Hematopoietic multipotent progenitor cell treated with erythropoietin and hydrocortisone succinate and interleukin-3 and kit ligand, for 6 days (in vitro differentiated cells): ENCODE results near the gene SHB.

Source experiments
- DNase-seq: peaks from one replicate; pipeline ENCODE4 v3.0.0-alpha.2; 2015

The SHB gene

DNA sequence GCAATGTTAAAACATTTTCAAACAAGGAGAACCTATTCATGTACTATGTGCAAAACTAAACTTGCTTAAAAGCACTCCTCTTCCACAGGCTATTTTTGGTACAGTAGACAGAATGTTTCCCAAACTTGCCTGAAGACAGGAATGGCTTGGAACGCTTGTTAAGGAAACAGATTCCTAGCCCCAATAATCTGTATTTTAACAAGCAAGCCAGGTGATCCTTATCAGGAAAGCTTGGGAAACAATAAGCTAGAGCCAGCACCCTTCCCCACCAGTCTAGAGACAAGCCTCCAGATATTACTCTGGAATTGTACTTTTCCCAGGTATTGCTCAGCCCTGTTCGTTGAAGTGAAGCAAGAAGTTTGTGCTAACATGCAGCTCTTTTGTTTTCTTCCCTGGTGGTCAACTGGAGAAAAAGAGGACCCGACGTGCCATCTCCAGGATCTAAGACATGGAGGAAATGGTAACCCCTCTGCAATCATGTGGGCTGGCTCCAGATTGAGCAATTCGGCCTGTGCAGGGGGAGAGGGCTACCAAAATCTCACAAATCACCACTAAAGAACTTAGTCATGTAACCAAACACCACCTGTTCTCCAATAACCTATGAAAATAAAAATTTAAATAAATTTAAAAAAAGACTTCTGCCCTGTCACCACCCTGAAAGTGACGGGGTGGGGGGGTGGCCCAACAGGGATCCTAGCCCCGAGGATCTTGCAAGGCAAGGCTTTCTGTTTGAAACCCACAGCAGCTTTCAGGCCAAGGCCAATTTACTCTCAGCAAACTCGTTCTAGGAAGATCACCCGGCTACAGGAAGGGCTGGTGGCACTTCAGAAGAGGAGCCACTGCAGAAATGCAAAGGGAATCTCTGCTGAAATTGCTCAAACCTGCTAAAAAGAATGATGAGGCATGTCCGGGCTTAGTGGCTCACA is 48.6 kb downstream of the SHB start:
- DNase-seq = peak; percentile 48

DNA sequence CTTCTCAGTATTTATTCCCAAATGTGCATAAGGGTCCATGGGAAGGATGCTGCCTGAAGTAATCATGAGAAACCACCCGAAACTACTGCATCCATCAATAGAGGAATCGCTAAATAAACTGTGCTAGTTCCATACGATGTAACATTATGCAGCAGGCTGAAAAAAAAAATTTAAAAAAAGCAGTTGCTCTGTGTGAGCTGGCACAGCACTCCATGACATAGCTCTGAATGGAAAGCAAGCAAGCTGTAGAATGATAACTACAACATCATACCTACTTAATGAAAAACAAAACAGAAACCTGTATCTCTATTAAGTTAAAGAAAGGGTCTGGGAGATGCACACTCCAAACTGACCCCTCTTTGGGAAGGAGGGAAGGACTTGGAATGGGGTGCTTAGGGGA is 49.3 kb downstream of the SHB start:
- no peak for DNase-seq

DNA sequence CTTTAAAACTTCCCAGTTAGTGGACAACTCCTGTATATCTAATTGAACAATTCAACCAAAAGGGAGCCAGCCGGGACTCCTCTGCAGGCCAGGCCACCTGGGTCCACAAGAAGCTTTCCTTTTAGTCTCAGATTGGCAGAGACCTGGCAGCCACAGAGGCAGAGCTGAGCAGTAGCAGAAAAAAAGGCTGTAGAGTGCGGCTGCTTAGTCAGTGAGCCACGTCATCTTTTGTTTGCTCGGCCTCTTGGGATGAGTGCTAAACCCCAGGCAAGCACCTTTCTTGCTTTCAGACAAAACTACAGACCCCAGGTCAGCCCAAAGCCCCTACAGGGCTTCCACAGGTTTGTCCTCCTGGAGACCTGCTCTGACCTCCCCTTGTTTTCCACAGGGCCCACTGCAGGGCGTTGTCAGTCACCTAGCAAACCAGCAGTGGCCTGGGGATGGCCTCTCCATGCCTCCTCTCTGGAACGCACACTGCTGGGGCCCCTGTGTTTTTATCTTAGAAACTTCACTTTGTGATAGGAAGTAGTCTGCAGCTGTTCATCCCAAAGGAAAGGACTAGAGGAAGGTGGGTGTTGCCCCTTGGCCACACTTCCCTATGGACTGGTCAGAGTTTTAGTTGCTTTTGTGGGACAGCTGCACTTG is 49.9 kb downstream of the SHB start:
- no peak for DNase-seq

DNA sequence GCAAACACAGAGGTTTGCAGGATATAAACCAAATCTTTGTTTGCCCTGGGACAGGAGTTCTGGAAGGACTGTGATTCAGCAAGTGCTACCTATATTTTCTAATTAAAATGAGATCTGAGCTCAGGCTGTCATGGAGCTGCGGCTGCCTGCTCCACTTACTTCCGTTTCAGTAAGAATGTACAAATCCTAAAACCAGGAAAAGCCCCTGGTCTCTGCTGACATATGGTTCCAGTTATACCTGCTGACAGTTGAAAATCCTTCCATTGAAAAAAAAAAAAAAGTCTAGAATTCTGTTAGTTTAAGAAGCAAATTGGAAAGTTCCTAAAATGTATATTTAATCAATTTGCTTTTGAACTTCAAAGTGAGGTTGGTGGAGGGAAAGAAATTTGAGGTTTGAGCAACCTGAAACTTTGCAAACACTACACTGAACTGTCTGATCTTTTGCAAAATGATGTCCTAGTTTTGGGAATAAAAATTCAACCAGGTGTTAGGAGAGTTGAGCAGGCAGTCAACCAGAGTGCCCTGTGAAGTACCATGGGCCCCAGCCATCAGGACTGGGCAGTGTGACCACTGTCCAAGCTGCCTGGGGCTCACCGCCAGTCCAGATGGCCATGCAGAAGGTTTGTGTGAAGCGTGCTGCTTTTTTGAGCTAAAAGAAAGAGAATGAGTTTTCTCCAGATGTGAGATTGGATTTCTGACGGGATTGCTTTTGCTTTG is 50.6 kb downstream of the SHB start:
- DNase-seq = no peak

DNA sequence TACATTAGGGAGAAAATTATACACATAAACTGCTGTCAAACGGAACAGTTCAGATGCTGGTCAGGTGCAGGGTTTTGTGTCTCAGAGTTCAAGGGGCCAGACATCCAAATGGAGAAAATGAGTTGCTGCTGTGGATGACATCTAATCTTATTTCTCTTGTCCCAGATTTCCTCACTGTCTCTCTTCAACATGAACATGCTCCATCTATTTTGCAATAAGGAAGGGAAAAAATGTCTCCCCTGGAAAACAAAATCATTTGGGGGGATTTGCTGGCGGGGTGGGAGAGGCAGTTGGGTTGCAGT is 51.2 kb downstream of the SHB start:
- DNase-seq = no peak

DNA sequence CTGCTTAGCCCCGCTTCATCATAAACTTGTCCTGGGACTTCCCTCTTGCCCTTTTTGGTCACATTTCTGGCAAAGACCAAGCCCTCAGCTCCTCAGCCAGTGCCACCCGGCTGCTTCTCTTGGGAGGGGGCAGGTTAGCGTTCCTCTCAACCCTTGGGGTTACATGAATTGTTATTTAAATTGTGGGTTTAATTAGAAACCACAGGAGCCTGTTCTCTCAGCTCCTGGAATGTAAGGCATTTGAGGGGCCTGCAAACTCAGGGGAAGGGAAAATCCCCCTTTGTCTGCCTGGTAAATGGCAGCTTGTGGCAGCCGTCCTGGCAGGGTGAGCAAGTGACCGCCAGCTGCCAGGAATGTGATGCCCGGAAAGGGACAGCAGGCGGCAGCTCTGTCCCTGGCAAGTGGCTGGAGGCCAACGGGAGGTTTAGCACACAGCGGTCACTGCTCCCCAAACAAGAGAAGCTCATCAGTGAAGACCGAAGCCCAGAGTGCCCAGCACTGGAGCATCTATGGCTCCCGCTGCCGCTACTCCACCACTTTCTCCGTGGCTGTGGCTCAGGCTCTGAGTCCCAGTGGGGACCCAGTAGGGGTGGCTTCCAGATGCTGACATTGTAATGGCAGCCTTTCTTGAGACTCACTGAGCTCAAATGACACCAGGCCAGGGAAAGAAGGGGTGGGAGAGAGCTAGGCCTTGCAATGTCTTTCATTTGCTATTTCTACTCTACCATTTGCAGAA is 51.7 kb downstream of the SHB start:
- no peak for DNase-seq

DNA sequence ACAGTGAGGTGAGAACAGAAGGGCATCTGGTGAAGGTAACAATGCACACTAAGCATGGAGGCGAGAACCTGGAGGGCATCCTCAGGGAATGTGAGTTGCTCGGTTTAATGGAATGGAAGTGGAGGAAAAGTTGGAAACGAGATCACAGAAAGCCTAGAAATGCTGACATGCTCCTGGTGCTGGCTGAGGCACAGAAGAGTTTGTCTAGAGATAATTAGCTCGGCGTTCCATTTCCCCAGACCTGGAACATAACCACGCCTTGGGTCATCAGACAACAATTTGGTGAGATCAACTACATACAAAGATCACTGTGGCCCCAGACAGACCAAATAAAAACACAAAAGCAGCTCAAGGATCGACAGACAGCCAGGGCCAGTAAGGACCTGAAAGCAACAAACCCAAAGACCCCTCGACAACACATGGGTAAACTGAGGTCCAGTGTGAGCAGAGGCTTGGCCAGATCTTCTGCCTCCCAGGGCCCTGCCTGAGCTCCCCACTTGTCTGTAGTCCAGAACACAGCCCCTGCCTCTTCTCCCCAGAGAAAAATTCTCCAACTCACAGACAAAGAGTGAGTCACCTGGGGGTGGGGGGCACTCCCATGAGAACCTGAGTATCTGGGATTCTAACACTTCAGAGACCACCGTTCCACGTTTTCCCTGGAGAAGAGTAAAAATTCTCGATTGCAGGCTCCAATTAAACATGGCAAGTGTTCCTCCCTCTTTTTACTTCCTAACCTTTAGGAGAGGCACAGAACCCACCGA is 52.5 kb downstream of the SHB start:
- DNase-seq = no peak

DNA sequence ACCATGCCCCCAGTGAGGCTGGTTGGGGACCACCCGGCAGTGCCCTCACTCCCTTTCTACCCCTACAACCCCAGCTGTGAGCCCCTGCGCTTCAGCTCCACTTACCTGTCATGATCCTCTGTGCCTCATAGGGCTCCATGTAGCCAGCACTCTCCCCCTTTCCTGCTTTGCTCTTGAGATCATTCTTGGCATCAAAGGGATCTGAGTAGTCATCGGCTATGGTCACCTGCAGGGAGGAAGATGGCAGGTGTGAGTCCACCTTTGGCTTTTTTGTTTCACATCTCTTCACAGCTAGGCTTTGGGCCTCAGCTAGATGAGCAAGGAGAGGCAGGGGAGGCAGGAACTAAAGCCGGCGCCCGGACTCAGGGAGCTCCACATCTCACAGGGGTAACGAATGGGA is 53.1 kb downstream of the SHB start:
- no peak for DNase-seq

DNA sequence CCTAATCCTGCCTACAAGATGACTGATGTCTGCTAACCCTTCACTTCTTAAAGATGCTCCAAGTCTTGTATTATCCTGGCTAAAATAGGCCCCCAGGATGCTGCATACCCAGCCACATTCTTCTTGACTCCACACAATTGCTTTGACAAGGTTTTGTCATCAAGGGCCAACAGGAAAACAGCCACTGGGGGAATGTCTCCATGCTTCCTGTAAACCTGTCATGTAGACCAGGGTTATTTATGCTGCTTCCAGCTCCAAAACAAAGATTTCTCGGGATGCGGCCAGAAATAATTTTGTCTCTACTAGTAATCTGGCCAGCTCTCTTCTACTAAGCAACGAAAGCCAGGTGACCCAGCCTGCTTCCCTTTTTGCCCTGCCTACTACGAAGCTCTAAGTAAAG is 53.8 kb downstream of the SHB start:
- DNase-seq = no peak

DNA sequence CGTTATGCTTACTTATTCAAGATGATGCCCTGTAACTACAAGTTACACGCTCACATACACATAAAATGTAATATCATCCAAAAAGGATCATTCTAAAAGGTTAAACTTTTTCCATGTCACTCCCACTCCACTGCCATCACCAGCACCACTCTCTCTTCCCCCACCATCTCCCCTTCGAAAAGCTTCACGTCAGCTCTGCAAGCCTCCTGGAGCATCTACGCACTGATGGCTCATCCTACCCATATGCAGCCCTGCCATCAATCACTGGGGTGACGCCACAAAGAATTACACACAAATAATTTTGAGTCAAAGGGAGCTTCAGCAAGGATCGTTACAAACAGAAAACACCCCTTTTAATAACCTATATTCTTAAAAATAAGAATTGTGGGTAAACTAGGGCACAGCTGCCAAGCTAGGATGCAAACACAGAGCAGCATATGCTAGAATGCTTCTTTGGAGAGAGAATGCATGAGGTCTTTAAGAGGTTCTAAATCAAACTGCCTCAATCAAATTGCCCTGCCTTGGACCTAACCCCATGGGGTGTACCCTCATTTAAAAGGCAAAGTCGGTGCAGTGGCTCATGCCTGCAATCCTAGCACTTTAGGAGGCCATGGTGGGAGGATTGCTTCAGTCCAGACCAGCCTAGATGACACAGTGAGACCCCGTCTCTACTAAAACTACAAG is 56.1 kb downstream of the SHB start:
- no peak for DNase-seq

DNA sequence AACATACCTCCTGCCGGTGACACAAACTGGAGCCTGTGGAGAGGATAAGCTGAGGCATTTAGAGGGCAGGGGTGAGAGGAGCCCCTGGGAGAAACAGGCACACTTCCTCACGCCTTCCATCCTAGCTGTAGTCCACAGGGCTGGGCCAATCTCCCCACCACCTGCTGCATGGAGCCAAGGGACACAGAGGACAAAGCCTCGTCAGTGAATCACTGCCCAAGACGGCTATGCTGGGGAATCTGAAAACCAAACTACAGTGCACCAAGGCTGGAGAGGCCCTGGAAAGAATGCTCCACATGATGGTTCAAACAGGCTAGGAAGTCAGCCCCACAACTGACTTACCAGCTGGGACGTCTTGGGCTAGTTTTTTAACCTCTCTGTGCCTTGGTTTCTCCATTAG is 57.0 kb downstream of the SHB start:
- no peak for DNase-seq

DNA sequence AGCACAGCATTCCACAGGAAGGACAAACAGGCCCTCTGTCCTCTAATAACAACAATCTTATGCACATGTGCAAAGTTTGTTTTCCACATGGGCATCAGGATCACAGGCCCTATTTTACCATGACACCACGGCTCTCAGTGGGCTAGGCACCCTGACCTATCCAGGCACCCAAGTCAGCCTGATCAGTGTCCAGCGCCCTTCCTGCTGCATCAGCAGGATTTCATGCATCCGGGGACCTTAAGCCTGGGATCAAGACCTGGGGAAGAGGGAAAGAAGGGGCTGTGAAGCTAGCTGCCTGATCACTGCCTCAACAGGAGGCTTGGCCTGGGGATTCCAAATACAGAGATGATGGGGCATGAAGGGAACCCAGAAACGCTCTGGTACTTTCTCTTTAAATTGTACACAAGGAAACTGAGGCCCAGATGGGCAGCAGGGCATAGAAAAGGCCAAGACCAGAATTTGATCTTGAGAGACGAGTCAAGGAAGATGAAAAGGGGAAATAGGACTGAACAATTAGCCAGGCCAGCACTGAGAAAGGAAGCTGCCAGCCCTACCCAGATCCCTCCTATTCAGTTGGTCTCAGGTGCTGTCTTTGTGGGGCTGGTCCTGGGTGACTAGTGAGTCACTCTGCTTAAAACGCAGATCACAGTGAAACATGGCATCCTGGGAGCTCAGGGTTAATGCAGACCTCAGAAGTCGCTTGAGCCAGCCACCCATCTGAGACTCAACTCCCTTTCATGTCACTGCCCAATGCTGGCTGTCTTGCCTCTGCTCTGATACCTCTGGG is 57.9 kb downstream of the SHB start:
- DNase-seq = no peak

DNA sequence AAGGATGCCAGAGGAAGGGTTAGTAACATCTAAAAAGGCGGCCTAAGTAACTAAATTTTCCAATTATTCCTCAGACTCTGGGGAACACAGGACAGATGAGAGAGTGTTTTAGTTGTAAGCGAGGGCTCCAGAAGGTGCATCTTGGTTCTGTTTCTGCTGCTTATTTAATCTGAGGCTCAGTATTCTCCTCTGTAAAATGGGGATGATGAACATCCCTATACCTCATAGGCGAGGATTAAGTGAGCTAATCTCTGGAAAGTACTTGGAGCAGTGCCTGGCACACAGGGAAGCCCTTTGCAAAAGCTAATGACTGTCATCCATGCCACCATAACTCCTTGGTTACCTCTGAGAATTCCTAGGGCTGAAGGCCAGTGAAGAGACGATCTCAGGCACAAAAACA is 59.0 kb downstream of the SHB start:
- no peak for DNase-seq

DNA sequence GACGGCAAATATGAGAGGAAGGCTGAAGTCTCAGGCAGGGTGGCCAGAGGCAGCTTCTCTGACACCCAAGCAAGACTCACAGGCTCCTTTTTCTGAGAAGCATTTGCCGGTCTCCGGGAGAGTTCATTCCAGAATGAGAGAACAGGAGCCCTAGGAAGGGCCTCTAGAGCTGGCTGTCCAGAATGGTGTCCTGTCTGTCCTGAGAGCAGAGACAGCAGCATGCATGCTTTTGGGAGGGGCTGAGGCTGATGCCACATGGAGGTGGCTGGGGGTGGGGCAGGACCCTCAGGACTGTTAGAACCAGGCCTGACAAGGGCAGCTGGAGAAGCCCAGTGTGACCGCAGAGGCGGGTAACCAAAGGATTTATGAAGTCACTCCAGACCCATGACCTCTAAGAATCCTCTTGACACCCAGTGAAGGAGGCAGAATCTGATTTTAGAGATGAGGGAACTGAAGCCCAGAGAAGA is 60.0 kb downstream of the SHB start:
- no peak for DNase-seq

DNA sequence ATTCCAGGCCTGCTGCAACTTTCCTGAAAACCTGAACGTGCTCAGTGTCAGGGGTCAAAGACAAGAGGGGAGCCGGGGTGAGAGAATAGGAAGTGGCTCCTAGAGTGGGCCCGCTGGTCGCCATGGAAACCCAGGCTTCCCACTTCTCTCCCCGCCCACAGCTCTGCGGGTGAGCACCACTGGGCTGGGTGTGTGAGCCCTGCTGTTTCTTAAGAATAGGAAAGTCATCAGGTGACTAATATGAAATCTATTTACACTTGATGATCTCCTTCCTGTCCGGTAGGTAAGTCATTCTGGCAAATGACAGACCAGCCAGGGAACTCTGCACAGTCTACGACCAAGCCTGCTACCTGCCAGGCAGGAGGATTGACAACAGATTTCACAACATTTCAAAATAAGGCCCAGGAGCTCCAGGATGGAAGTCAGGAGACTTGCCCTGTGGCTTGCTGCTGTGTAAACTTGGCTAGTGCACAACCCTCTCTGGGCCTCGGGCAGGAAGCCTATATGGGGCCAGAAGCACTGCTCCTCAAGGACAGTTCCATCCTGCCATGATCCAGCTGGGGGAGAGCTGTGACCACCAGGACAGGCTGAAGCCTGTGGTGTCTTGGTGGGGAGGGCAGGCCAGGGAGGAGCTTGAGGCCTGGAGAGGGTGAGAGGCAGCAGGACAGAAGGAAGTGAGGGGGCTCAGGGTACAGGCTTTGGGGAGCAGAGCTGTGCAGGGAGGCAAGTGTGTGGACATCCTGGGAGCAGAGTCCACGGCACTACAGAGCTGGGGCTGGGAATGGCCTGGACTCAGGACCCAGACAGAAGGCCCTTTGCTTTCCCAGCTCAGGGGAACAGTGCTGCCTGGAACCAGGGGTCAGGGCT is 60.6 kb downstream of the SHB start:
- peak; percentile 78 for DNase-seq

DNA sequence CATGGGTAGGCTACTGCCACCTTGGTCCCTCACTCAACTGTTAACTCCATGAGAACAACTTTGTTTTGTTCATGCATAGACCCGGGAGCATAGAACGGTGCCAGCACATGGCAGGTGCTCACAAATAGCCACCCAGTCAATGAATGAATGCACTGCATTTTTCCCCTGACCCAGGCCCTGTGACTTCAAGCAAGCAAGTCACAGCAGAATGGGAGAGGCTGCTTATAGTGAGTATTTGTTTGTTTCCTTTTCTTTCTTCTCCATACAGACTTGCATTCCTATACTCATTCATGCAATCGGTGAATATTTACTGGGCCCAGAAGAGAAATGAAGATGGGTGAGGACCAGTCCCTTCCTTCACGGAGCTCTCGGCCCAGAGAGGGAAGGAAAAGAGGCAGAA is 62.0 kb downstream of the SHB start:
- no peak for DNase-seq

DNA sequence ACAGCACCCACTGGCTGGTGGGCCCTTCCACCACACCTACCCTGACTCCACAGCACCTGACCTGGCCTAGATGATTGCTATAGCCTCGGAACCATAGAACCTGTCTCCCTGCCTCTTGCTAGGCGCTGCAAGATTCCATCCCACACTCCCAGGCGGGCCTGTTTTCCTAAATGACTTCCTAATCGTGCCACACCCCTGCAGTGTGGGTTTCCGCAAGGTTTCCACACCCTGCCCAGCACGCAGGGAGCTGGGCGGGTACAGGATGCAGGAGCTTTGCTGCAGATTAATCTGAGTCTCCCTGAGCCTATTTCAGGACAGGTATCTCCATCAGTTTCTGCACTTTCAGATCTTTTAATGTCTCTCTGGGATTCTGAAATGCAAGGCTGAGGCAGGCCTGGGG is 62.9 kb downstream of the SHB start:
- no peak for DNase-seq

DNA sequence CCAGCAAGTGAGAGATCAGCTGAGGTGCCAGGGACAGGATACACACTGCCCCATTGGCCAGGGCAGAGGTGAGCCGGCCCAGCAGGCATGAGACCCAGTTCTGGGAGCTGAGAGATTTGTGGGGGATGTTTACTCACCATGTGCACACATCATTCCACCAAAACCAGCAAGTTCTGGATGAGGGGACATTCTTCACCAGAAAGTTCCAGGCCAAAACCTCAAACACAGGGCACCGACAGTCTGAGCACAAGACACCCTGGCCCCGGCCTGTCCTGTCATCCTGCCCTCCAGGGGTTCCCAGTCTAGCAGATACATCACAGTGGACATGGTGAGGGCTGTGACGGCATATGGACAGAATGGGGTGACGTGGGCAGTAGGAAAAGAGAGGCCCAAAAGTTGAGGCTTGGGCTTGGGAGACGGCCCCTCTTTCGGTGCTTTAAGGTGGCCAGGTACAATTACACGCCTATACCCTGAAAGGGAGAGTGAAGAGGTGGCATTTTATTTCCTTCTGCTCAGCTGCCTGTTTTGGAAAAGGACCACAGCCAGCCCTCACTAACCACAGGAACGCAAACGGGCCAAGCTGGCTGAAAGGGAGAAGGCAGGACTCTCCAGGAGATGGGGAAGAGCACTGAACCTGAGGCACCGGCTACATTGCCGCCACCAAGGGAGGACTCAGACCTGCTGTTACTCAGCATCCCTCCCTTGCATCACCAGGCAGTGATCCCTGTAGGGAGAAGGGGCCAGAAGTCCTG is 64.0 kb downstream of the SHB start:
- DNase-seq = no peak
